GM19023 (cell line): ENCODE results near the gene TFF3.

Experiments
- ATAC-seq: cut with Tn5 transposase; IDR thresholded peaks from one replicate; pipeline ENCODE4 v1.9.1; 2021; ENCODE audit warnings: mild to moderate bottlenecking, moderate library complexity; ENCODE audit not compliant: unreplicated experiment

The TFF3 gene

DNA sequence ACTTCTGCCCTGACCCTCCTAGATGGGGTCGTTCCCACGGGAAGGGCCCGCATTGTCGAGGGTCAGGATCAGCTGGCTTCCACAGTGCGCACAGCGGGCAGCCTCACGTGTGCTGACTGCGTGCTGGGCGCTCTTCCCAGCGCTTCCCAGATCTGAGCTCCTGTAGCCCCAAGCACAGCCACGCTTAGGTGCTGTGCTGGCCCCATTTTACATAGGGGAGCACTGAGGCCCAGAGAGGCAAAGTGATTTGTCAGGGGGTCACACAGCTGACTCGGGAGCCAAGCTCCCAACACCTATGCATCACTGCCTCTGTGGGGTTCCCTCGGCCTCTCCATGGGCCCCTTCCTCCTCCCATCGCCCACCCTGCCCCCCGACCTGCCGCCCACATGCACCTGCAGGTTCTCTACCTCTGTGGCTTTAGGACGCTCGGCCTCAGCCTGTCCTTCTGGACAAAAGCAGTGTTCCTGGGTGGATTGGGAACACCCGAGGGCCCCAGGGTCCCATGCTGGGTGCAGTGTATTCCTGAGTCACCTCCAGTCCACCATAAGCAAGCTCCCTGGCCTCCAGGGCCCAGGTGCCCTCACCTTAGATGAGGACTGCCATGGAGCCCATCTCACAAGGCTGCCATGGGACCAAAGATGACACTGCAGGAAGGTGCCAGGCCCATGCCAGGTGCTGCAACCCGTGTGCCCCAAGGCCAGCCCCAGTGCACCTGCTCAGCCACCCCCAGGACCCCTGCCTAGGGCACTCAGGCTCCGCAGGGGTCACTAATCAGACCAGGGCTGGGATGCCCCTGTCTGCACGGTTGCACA lies 23.3 kb downstream of the TFF3 start:
- no peak for ATAC-seq

- ATAC-seq = no peak
These were observed 24.0 kb downstream of the TFF3 start for GRCh38 chr21:42291003-42291750.

GRCh38 chr21:42290505-42290904 lies 24.7 kb downstream of the TFF3 start:
- no peak for ATAC-seq

DNA sequence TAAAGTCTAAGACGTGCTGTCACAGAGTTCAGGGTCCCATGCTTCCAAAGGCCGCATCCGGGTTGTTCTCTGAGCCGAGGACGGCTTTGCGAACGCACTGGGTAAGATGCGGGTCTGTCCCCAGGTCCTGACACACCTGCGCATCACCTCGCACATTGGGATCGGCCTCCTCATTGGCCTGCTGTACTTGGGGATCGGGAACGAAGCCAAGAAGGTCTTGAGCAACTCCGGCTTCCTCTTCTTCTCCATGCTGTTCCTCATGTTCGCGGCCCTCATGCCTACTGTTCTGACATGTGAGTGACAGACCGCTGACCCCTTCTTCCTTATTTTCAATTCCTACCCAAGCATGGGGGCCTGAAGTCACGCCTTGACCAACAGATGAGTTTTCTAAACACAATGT lies 25.3 kb downstream of the TFF3 start:
- no peak for ATAC-seq

DNA sequence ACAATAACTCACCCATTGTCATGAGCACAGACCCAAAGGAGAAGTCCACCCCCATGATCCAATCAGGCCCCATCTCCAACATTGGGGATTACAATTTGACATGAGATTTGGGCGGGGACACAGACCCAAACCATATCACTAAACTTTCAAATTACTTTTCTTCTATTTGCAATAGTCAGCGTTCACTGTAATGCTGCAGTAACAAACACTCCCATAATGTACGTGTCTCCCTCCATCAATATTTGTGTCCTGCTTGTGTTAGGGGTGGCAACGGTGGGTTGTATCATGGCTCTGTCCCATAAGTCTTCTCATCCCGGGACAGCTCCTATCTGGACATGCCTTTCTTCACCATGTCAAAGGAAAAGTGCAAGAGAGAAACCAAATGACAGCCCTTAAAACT lies 26.2 kb downstream of the TFF3 start:
- no peak for ATAC-seq

DNA sequence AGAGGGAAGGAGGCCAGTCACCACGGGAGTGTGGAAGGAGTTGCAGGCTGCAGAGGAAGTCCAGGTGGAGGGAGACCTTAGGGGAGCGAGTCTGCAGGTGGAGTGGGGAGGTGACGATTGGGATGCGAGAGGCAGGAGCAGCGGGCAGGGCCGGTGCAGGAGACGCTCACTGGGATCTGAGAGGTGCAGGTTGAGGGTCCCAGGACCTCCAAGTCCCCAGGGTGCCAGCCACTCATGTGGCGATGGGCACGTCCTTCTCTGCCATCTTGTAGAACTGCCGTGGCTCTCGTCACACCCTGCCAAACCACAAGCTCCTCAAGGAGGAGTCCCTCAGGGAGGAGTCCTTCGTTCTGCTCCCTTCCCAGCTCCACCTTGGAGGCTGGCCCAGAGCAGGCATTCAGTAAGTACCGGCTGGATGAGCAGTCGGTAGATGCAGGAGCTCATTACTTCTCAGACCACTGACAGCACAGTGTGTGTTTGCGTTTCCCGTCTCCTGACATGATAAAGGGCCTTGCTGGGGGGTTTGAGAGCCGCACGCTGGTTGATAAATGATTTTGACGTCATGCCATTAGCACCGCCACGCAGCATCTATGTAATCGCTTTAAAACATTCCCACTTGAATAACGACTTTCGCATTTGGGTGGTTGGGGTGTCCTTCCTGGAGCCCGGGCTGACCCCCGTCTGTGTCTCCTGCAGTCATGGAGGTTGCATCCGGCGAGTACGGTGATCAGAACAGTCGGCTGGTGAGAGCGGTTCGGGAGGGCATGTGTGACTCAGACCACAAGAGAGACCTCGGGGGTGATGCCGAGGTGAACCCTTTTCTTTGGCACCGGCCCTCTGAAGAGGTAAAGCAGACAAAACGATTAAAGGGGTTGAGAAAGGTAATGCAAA lies 27.8 kb downstream of the TFF3 start:
- ATAC-seq = no peak

- ATAC-seq = no peak
These were observed 28.8 kb downstream of the TFF3 start for GRCh38 chr21:42286416-42286815.

DNA sequence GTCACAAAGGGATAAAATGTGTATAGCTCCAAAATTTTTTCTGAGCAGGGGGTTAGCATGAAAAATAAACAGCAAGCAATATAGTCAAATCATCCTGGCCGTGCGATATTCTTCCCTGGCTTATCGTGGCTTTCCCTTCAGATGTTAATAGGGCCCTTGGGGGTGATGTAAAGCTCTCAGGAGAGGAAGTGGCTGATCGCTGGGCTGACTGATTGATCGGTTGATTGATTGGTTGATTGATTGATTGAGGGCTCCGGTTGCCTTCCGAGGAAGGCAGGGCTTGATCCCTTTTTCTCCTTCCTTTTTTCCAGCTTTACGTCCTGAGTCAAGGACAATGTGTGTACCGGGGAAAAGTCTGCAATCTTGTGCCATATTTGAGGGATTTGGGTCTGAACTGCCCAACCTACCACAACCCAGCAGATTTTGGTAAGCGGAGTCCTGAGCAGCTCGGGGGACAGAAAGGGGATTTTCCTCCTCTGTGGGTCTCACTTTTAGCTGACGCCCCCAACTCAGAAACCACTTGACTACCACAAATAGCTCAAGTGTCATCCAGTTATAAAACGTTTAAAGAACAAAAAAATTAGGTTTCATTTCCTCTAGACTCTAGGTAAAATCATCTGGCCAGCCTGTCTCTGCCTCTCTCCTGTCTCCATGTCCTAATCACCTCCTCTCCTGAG lies 29.5 kb downstream of the TFF3 start:
- ATAC-seq = no peak

DNA sequence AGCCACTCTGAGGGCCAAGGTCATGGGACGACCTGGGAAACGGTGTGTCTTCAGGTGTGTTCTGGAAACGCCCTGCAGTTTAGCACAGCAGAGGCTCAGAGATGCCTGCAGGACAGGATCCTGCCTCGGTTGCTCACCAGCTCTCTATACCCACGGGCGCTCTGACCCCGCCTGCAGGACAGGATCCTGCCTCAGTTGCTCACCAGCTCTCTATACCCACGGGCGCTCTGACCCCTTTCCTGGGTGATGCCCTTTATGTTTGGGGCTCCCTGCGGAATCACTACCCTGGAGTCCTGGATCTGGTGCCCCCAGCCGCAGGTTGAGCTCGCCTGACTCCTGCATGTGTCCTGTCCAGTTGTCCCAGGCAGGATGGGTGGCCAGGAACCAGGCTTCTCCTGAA lies 32.5 kb downstream of the TFF3 start:
- no peak for ATAC-seq

- no peak for ATAC-seq
These were observed 33.2 kb downstream of the TFF3 start for GRCh38 chr21:42282021-42282420.

DNA sequence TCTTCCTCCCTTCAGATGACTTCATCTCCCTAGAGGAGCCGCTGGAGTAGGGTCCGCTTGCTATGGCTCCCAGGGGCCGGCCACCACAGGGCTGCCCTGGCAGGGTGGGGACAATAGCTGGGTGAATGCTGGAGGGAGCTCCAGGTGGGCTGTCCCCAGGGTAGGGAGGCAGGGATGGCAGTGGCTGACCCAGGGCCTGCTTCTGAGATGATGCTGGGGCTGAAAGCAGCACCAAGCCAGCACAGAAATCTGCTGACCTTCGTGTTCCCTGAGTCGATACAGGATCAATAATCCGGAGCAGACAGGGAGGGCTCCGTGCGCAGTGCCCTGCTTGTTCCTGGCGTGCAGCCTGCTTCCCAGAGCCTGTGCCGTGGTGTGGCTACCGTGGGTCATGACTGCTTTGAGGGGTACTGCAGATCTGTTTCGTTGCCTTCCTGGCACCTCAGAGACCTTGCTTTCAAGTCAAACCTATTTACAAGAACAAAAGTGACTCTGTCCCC lies 34.0 kb downstream of the TFF3 start:
- ATAC-seq = no peak

GRCh38 chr21:42280356-42281180 lies 34.6 kb downstream of the TFF3 start:
- ATAC-seq = no peak

DNA sequence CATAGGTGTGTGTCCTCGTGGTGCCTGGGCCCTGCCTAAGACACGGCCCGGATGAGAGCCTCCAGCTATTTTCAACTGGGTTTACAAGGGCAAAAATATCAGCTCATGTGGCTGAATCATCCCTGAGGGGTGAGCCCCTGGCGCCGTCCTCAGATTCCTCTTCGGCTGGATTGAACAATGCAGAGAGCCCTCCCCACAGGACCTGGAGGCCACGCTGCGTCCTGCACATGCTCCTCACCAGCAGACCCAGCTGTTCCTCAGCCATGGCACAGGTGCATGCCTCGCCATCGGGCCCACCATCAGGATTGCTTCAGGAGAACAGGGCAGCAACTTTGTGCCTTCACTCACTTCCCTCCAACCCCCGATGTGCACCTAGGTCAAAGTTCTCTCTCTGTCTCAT lies 35.3 kb downstream of the TFF3 start:
- ATAC-seq = no peak

GRCh38 chr21:42279341-42279871 lies 35.8 kb downstream of the TFF3 start:
- no peak for ATAC-seq

DNA sequence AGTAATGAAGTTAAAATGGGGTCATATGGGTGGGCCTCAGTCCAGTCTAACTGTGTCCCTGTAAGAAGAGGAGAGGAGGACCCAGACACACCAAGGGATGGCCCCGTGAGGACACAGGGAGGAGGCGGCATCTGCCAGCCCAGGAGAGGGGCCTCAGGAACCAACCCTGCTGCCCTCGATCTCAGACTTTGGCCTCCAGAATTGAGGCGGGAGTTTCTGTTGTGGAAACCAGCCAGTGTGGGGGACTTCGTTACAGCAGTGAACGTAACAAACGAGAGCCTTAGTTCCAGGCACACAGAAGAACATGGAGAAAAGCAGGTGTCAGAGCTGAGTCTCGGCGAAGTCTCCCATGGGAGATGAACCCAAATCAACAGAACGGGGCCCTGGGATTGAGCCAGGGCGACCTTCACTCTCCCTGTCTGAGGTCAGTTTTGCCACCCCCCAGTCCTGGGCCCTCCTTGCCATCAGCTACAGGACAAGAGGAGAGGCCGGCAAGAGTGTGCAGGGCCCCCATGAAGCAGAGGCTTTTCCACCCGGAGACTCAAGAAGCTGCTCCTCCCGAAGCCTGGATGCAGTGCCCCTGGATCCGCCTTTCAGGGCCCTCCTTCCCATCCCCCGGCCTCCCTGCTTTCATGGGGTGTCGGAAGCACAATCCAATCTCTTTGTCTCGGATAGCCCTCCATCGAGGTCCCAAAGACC lies 36.6 kb downstream of the TFF3 start:
- no peak for ATAC-seq

GRCh38 chr21:42277593-42277992 lies 37.6 kb downstream of the TFF3 start:
- no peak for ATAC-seq

DNA sequence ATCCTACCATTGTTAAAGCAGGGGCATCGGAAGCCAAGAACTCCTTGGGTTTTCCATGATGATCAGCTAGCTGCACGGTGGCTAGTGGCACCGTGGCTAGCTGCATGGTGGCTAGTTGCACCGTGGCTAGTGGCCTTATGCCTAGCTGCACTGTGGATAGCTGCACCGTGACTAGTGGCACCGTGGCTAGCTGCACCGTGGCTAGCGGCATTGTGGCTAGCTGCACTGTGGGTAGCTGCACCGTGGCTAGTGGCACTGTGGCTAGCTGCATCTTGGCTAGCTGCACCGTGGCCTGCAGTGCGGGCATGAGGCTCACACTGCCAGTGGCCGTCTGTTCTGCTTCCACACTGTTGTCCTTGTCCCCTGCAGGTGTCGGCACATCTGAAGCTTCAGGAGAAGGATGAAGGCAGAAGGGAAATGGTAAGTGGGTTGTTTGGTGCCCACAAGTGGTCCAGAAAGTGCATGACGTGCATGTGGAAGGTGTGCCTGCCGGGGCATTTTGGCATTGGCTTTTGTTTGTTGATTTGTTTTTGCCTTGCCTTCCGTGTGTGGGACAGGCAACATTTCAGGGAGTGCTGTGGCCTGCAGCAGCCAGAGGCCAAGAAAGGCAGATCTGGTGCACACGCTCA lies 38.6 kb downstream of the TFF3 start:
- ATAC-seq = no peak

- no peak for ATAC-seq
These were observed 39.1 kb downstream of the TFF3 start for GRCh38 chr21:42276076-42276475.
